HG03521 (cell line): ENCODE results near the gene CUL4B.
A peak's percentile ranks its signal among the peaks of the same experiment; 100 is the strongest.
"Not testable (repeated sequence)": the region's sequence is repeated elsewhere in the genome, so short reads cannot be mapped to it uniquely, and the experiment has no call there.

Source experiments
- ATAC-seq: cut with Tn5 transposase; IDR thresholded peaks from one replicate; pipeline ENCODE4 v1.9.1; 2021; ENCODE audit warnings: mild to moderate bottlenecking, moderate library complexity; ENCODE audit not compliant: unreplicated experiment

The CUL4B gene

GRCh38 chrX:120534413-120535205, 26.2 kb downstream of the CUL4B start:
- ATAC-seq, result no peak

- no peak for ATAC-seq
Observed at GRCh38 chrX:120522820-120523219, 37.9 kb downstream of the CUL4B start.

- ATAC-seq, result no peak
Observed at GRCh38 chrX:120517936-120518335, 42.8 kb downstream of the CUL4B start.

- no peak for ATAC-seq
Observed at GRCh38 chrX:120514236-120514635, 46.5 kb downstream of the CUL4B start.

GRCh38 chrX:120512627-120513026, 48.1 kb downstream of the CUL4B start:
- ATAC-seq, result no peak

- ATAC-seq, result no peak
Observed at GRCh38 chrX:120512222-120512621, 48.5 kb downstream of the CUL4B start.

- ATAC-seq, result no peak
Observed at GRCh38 chrX:120504569-120504968, 56.2 kb downstream of the CUL4B start.

GRCh38 chrX:120499301-120500072, 61.3 kb downstream of the CUL4B start:
- ATAC-seq, result no peak

GRCh38 chrX:120490119-120490518, 70.6 kb downstream of the CUL4B start:
- ATAC-seq, result not testable (repeated sequence)

- no peak for ATAC-seq
Observed at GRCh38 chrX:120486786-120487185, 74.0 kb downstream of the CUL4B start.

- ATAC-seq, result peak; percentile 69
Observed at GRCh38 chrX:120485638-120486520, 74.9 kb downstream of the CUL4B start.

GRCh38 chrX:120485315-120485637, 75.5 kb downstream of the CUL4B start:
- ATAC-seq, result no peak

- no peak for ATAC-seq
Observed at GRCh38 chrX:120477453-120477852, 83.3 kb downstream of the CUL4B start.

- no peak for ATAC-seq
Observed at GRCh38 chrX:120476714-120477113, 84.0 kb downstream of the CUL4B start.

- not testable (repeated sequence) for ATAC-seq
Observed at GRCh38 chrX:120475447-120475846, 85.3 kb downstream of the CUL4B start.
